Adrenal gland (tissue), 12 donors: ENCODE data around the gene NOVA2. TPM values are rescaled to one million over a fixed set of nuclear protein-coding genes. Genes with fewer than 3 reads are reported as not detected.

Source experiments
- DNase-seq, 7 donors: peaks; one replicate each; pipeline ENCODE4 v3.0.0-alpha.2; 2019 to 2020
- H3K27ac ChIP-seq, 5 donors: fragments of 200-600 bp; sonication (generic) in 4 of 5; 1 replicate in 3 of 5; 2 replicates in 2 of 5; pipeline versions ENCODE4 v1.5.1 to v1.8.0; 2016 to 2020; ENCODE audit warnings: mild to moderate bottlenecking in 1 of 5
- H3K27me3 ChIP-seq: fragments of 200-600 bp; 2 replicates; pipeline ENCODE4 v1.8.0; 2021
- H3K36me3 ChIP-seq, 2 donors: fragments of 200-600 bp; replicated peaks in 1 of 2; 1 replicate in 1 of 2; 2 replicates in 1 of 2; pipeline versions ENCODE4 v1.5.1 to v1.8.0; 2018 to 2022
- H3K4me1 ChIP-seq, 2 donors: fragments of 200-600 bp; replicated peaks in 1 of 2; 1 replicate in 1 of 2; 2 replicates in 1 of 2; pipeline versions ENCODE4 v1.5.1 to v1.8.0; 2018 to 2021
- H3K4me3 ChIP-seq, 4 donors: fragments of 200-600 bp; sonication (generic) in 3 of 4; one replicate each; pipeline ENCODE4 v1.5.1; 2016 to 2018
- H3K9me3 ChIP-seq, 3 donors: fragments of 200-600 bp; sonication (generic) in 1 of 3; replicated peaks in 1 of 3; 1 replicate in 2 of 3; 2 replicates in 1 of 3; pipeline versions ENCODE4 v1.5.1 to v1.8.0; 2016 to 2021
- POLR2A ChIP-seq, 2 donors: fragments of 450-650 bp; IDR thresholded peaks; one replicate each; pipeline ENCODE4 v1.6.1; 2017; ENCODE audit warnings: antibody characterized with exemption in 2 of 2, mild to moderate bottlenecking in 2 of 2, moderate library complexity in 1 of 2
- WGBS, 4 donors: extraction: QIAGEN DNeasy Blood & Tissue Kit in 2 of 4; methylation state at CpG; one replicate each; pipeline versions ENCODE4 v1.1.5 to v1.1.7; 2013 to 2017; 5-methylcytosine and 5-hydroxymethylcytosine counted together
- intact Hi-C, 2 donors: fragments of 100-400 bp; cut with DNase I; formaldehyde crosslinking; loops; one replicate each; pipeline versions ENCODE4 v1.14.1 to v1.15.0; 2022 to 2023
- polyA plus RNA-seq, 3 donors: library from polyadenylated mRNA; stranded (reverse); fragments of 200-250 nt in 2 of 3; fragments of 350-450 nt in 1 of 3; fragmentation: Illumina TruSeq in 1 of 3; extraction: RNeasy Lipid Tissue Mini Kit (QIAGEN cat#74804) in 1 of 3; gene quantifications; one replicate each; pipeline ENCODE4 v1.2.3, GENCODE V29; 2013 to 2014
- total RNA-seq, 9 donors: library from RNA; depleted of rRNA in 4 of 9; stranded (reverse); fragments of >200 nt in 4 of 9; fragments of 120-200 nt in 1 of 9; fragmentation: NEBNext Ultra II Directional in 1 of 9; extraction: Animal tissue kit (Norgen Biotek cat#: 25700) in 1 of 9; gene quantifications; one replicate each; pipeline versions ENCODE4 v1.1.0 to v1.2.4, GENCODE V29; 2013 to 2023
- TF ChIP-seq, protein P1 (sequence below), 6 experiments: fragments of 450-650 bp in 4 of 6; fragments of 200-600 bp in 2 of 6; sonication (generic) in 1 of 6; IDR thresholded peaks; 1 replicate in 5 of 6; 2 replicates in 1 of 6; pipeline versions ENCODE4 v1.5.1 to v1.8.0; 2016 to 2021; ENCODE audit warnings: antibody characterized with exemption in 6 of 6, mild to moderate bottlenecking in 2 of 6, moderate library complexity in 1 of 6
- donor health status: healthy with polysubstance abuse.
- donor health status: Bipolar disorder and iron deficiency.
- donor health status: DM: yes; HTN: yes; CAD: no.
- donor health status: DM: no; HTN: no; CAD: no.
- donor health status: DM: no; HTN: no; CAD: no.
- donor health status: DM: yes; HTN: yes; CAD: no.

The NOVA2 gene
- total and polyA plus RNA-seq, 12 donors = 0.54 to 10.8 (median 2.4) TPM

DNA sequence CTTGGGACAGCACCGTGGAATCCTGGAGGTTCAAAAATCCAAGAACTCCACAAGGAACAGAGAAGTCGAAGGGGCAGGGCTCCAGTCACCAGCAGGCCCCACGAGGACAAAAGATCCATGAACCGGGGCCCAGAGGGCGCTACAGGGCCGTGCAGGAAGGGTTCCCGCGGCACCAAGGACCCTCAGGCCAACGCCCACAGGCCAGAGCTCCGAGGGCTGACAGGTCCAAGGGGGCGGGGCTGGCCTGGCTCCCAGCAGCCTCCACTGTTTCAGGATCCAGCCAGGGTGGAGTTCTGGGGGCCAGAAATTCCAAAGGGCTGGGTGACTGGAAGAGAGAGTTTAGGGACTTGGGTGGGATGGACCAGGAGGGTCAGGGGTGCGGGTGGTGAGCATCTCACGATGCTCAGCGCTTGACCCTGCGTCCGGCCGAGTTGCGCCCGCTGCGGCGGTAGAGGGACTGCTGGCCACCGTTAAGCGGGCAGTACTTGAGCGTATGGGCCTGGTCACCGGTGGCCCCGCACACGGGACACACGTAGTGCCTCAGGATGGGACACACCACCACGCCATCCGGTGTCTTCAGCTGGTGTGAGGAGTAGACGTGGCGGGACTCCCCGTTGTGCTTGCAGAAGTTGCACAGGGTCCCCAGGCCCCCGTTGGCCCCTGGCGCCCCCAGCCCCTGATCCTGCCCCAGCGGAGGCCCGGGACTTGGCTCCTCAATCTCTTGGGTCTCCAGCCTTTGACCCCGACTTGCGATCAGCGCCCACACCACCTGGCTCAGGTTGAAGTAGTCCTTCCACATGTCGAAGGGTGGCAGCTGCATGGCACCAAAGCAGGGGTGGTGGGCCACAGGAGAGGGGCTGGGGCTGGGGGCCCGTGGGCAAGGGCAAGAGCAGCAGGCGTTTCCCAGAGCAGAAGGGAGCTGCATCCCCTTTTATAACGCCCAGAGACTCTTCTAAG lies 59.5 kb downstream of the NOVA2 start, which contains the start of gene NANOS2:
TSS of gene NANOS2 (minus strand) at position 905 of the 957 bp plus-strand sequence. CDS start at position 820, 85 bp downstream.
- intact Hi-C loops = no loop called here
- H3K9me3 ChIP-seq = no peaks in the 10 kb centered on the region
- no peak for TF ChIP-seq POLR2A (IDR thresholded peaks at IDR 0.05)
- TF ChIP-seq, protein P1, sequence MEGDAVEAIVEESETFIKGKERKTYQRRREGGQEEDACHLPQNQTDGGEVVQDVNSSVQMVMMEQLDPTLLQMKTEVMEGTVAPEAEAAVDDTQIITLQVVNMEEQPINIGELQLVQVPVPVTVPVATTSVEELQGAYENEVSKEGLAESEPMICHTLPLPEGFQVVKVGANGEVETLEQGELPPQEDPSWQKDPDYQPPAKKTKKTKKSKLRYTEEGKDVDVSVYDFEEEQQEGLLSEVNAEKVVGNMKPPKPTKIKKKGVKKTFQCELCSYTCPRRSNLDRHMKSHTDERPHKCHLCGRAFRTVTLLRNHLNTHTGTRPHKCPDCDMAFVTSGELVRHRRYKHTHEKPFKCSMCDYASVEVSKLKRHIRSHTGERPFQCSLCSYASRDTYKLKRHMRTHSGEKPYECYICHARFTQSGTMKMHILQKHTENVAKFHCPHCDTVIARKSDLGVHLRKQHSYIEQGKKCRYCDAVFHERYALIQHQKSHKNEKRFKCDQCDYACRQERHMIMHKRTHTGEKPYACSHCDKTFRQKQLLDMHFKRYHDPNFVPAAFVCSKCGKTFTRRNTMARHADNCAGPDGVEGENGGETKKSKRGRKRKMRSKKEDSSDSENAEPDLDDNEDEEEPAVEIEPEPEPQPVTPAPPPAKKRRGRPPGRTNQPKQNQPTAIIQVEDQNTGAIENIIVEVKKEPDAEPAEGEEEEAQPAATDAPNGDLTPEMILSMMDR (IDR thresholded peaks at IDR 0.05) = no peak
- 41 to 74% (median 66%) methylated on average over 22 to 44 of the region's 44 CpGs for WGBS, 4 donors
- no peak within 1 kb of the TSS for H3K4me3 ChIP-seq
- no peaks in the 10 kb centered on the region for H3K4me1 ChIP-seq
- H3K27ac ChIP-seq = no peak within 1 kb of the TSS
- DNase-seq = no peak
- no peaks in the 10 kb centered on the region for H3K36me3 ChIP-seq
- H3K27me3 ChIP-seq = no peaks in the 10 kb centered on the region

DNA sequence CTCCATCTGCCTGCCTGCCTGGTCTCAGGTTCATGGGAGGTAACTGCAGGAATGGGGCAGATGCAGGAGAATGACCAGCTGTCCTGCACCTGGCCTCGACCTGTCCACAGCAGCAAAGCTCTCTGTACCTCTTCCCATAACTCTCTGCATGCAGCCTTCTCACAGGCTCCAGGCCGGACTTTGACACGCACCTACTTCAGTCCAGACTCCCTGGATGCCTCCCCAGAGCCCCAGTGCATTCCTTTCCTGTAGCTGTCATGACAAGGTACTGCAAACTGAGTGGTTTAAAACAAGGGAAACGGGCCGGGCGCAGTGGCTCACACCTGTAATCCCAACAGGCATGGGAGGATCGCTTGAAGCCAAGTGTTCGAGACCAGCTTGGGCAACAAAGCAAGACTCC lies 62.4 kb downstream of the NOVA2 start:
- Histone ChIP-seq H3K36me3 (no peaks in the 10 kb centered on the region), H3K27me3 (no peaks in the 10 kb centered on the region), H3K9me3 (no peaks in the 10 kb centered on the region), H3K27ac (no peak overlapping the region), H3K4me1 (no peaks in the 10 kb centered on the region), H3K4me3 (no peak overlapping the region)
- no peak for DNase-seq
- 65 to 78% (median 74%) methylated on average over 7 to 8 of the region's 8 CpGs for WGBS, 4 donors
- intact Hi-C loops = no loop called here
- TF ChIP-seq, protein P1 (IDR thresholded peaks at IDR 0.05) = no peak
- no peak for TF ChIP-seq POLR2A (IDR thresholded peaks at IDR 0.05)

DNA sequence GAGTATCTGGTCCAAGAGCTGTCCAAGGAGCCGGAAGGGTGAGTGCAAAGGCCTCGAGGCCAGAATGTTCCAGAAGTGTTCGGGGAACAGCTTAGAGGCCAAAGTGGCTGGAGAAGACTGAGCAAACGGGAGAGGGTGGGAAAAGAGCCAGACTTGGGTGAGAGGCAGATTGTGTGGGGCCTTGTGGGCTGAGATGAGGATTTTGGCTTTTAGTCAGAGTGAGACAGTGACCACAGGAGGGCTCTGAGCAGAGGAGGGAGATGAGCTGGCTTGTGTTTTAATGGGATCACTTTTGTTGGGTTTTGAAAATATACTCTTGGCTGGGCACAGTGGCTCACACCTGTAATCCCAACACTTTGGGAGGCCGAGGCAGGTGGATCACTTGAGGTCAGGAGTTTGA lies 64.7 kb downstream of the NOVA2 start:
- no peaks in the 10 kb centered on the region for H3K4me1 ChIP-seq
- no peak overlapping the region for H3K27ac ChIP-seq
- intact Hi-C loops = no loop called here
- no peak for DNase-seq
- no peak overlapping the region for H3K4me3 ChIP-seq
- no peaks in the 10 kb centered on the region for H3K9me3 ChIP-seq
- no peaks in the 10 kb centered on the region for H3K27me3 ChIP-seq
- H3K36me3 ChIP-seq = no peaks in the 10 kb centered on the region
- TF ChIP-seq POLR2A (IDR thresholded peaks at IDR 0.05) = no peak
- TF ChIP-seq, protein P1 (IDR thresholded peaks at IDR 0.05) = no peak
- WGBS, 4 donors = 73 to 79% (median 77%) methylated on average over 4 to 5 of the region's 5 CpGs

DNA sequence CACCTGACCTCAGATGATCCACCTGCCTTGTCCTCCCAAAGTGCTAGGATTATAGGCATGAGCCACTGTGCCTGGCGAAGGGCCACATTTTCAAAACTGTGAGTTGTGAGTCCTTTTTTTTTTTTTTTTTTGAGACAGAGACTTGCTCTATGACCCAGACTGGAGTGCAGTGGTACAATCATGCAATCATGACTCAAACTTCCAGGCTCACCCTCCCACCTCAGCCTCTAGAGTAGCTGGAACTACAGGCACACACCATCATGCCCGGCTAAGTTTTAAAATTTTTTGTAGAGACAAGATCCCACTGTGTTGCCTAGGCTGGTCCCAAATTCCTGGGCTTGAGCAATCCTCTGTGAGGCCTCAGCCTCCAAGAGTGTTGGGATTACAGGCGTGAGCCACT lies 67.4 kb downstream of the NOVA2 start:
- Histone ChIP-seq H3K36me3 (no peaks in the 10 kb centered on the region), H3K4me1 (peaks cover 3 to 5% of the 10 kb centered on the region in 2 donors), H3K27ac (no peak overlapping the region), H3K4me3 (no peak overlapping the region), H3K9me3 (no peaks in the 10 kb centered on the region), H3K27me3 (no peaks in the 10 kb centered on the region)
- intact Hi-C loops = no loop called here
- no peak for DNase-seq
- TF ChIP-seq, protein P1 (IDR thresholded peaks at IDR 0.05) = no peak
- no peak for TF ChIP-seq POLR2A (IDR thresholded peaks at IDR 0.05)
- 73 to 93% (median 82%) methylated on average over 3 of the region's 3 CpGs for WGBS, 4 donors
